Body of pancreas (tissue), 4 donors: Measurements from ENCODE around the gene PACRG. TPM values are rescaled to one million over a fixed set of nuclear protein-coding genes. Genes with fewer than 3 reads are reported as not detected.

Experiments
- ATAC-seq: fragments of 150-250 bp; one replicate; pipeline ENCODE4 v1.9.1; 2016
- DNase-seq, 4 donors: peaks; one replicate each; pipeline ENCODE4 v3.0.0-alpha.2; 2019
- H3K27ac ChIP-seq, 4 donors: fragments of 200-600 bp; sonication (generic); 1 replicate in 3 of 4; 2 replicates in 1 of 4; pipeline versions ENCODE4 v1.5.1 to v1.6.1; 2016 to 2019; ENCODE audit warnings: mild to moderate bottlenecking in 1 of 4, mixed read lengths in 1 of 4, moderate library complexity in 1 of 4
- H3K27me3 ChIP-seq, 2 donors: fragments of 200-600 bp; sonication (generic); one replicate each; pipeline ENCODE4 v1.6.0; 2016; ENCODE audit warnings: mild to moderate bottlenecking in 1 of 2
- H3K36me3 ChIP-seq, 2 donors: fragments of 200-600 bp; sonication (generic); replicated peaks in 1 of 2; 2 replicates each; pipeline ENCODE4 v1.5.1; 2016; ENCODE audit warnings: low read depth in 2 of 2; ENCODE audit not compliant: insufficient read depth in 1 of 2
- H3K4me1 ChIP-seq: fragments of 200-600 bp; sonication (generic); one replicate; pipeline ENCODE4 v1.6.0; 2016
- H3K4me3 ChIP-seq, 2 donors: fragments of 200-600 bp; sonication (generic); 1 replicate in 1 of 2; 2 replicates in 1 of 2; pipeline ENCODE4 v1.5.1; 2016 to 2019
- H3K9me3 ChIP-seq, 3 donors: fragments of 200-600 bp; sonication (generic); 1 replicate in 2 of 3; 2 replicates in 1 of 3; pipeline ENCODE4 v1.5.1; 2016
- POLR2A ChIP-seq, 3 donors: fragments of 450-650 bp; IDR thresholded peaks; one replicate each; pipeline ENCODE4 v1.6.1; 2016; ENCODE audit warnings: antibody characterized with exemption in 3 of 3, mild to moderate bottlenecking in 2 of 3
- WGBS, 2 donors: methylation state at CpG; one replicate each; pipeline ENCODE4 v1.1.5; 2017; 5-methylcytosine and 5-hydroxymethylcytosine counted together
- intact Hi-C: fragments of 100-400 bp; cut with DNase I; formaldehyde crosslinking; loops from one replicate; pipeline ENCODE4 v1.15.1; 2023
- total RNA-seq, 2 donors: library from RNA; depleted of rRNA; stranded (reverse); fragments of >200 nt; gene quantifications; one replicate each; pipeline ENCODE4 v1.1.0, GENCODE V29; 2016
- TF ChIP-seq, protein P1 (sequence below), 7 experiments: fragments of 450-650 bp in 4 of 7; fragments of 200-600 bp in 3 of 7; sonication (generic) in 3 of 7; IDR thresholded peaks; one replicate each; pipeline ENCODE4 v1.5.1; 2016 to 2019; ENCODE audit warnings: antibody characterized with exemption in 7 of 7

PACRG gene
- total RNA-seq, 2 donors from 2014 or later: 7.8 to 10.9 TPM

DNA sequence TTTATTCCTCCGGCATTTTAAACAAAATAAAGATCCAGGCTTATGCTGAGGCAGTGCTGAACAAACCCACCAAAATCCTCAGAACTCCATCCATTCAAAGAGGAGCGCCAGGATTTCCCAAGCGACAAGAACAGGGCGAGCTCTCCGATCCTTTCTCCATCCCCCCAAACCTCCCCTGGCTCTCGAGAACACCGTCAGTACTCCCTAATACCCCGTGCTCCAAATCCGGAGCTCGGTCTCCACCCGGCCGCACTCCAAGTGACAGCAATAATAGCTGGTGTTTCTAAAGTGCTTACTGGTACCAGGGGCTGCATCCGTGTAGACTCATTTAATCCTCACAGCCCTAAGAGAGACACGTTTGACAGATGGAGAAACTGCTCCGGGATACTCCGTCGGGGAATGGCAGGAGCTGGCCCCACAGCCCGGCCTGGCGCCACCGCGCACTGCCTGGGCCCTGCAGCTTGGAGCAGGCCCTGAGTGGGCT is 409.7 kb downstream of the PACRG start:
- ATAC-seq: no peak
- WGBS, 2 donors: 90 to 91% methylated on average over 18 to 21 of the region's 21 CpGs
- no peak overlapping the region for H3K4me3 ChIP-seq
- H3K27me3 ChIP-seq: no peaks in the 10 kb centered on the region
- no peaks in the 10 kb centered on the region for H3K9me3 ChIP-seq
- no peaks in the 10 kb centered on the region for H3K36me3 ChIP-seq
- intact Hi-C loops: no loop called here
- H3K27ac ChIP-seq: no peak overlapping the region
- TF ChIP-seq, protein P1, sequence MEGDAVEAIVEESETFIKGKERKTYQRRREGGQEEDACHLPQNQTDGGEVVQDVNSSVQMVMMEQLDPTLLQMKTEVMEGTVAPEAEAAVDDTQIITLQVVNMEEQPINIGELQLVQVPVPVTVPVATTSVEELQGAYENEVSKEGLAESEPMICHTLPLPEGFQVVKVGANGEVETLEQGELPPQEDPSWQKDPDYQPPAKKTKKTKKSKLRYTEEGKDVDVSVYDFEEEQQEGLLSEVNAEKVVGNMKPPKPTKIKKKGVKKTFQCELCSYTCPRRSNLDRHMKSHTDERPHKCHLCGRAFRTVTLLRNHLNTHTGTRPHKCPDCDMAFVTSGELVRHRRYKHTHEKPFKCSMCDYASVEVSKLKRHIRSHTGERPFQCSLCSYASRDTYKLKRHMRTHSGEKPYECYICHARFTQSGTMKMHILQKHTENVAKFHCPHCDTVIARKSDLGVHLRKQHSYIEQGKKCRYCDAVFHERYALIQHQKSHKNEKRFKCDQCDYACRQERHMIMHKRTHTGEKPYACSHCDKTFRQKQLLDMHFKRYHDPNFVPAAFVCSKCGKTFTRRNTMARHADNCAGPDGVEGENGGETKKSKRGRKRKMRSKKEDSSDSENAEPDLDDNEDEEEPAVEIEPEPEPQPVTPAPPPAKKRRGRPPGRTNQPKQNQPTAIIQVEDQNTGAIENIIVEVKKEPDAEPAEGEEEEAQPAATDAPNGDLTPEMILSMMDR (IDR thresholded peaks at IDR 0.05): no peak
- H3K4me1 ChIP-seq: no peaks in the 10 kb centered on the region
- DNase-seq: no peak

GRCh38 chr6:163146036-163146435 is 418.3 kb downstream of the PACRG start:
- DNase-seq: no peak
- H3K27ac ChIP-seq: no peak overlapping the region
- H3K36me3 ChIP-seq: no peaks in the 10 kb centered on the region
- no peak for ATAC-seq
- TF ChIP-seq POLR2A (IDR thresholded peaks at IDR 0.05): no peak
- TF ChIP-seq, protein P1 (IDR thresholded peaks at IDR 0.05): no peak
- WGBS, 2 donors: 64 to 65% methylated on average over 4 of the region's 4 CpGs
- intact Hi-C loops: no loop called here
- H3K4me1 ChIP-seq: no peaks in the 10 kb centered on the region
- H3K27me3 ChIP-seq: no peaks in the 10 kb centered on the region
- no peaks in the 10 kb centered on the region for H3K9me3 ChIP-seq
- H3K4me3 ChIP-seq: no peak overlapping the region

DNA sequence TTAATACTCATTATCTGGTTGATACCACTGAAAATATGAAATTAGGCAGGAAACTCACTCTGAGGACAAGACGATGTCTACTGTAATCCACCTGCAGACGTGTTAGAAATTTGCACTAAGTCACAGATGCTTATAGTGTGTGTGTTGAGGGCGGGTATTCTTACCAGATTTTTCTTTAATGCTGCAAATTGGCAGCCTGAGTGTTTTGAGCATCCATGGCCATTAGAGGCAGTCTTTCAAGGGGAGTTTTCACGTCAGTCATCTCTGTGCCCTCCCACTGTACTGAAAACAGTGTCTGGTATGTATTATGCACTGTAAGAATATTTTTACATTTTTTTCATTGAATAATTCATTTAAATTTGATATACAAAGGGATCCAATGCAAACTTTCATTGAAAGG is 420.2 kb downstream of the PACRG start:
- ATAC-seq (no peak), DNase-seq (no peak)
- 59 to 67% methylated on average over 4 of the region's 4 CpGs for WGBS, 2 donors
- H3K4me1 ChIP-seq: no peaks in the 10 kb centered on the region
- H3K27me3 ChIP-seq: no peaks in the 10 kb centered on the region
- H3K4me3 ChIP-seq: no peak overlapping the region
- H3K36me3 ChIP-seq: no peaks in the 10 kb centered on the region
- H3K27ac ChIP-seq: no peak overlapping the region
- H3K9me3 ChIP-seq: no peaks in the 10 kb centered on the region
- no peak for TF ChIP-seq POLR2A (IDR thresholded peaks at IDR 0.05)
- TF ChIP-seq, protein P1 (IDR thresholded peaks at IDR 0.05): no peak
- intact Hi-C loops: no loop called here

DNA sequence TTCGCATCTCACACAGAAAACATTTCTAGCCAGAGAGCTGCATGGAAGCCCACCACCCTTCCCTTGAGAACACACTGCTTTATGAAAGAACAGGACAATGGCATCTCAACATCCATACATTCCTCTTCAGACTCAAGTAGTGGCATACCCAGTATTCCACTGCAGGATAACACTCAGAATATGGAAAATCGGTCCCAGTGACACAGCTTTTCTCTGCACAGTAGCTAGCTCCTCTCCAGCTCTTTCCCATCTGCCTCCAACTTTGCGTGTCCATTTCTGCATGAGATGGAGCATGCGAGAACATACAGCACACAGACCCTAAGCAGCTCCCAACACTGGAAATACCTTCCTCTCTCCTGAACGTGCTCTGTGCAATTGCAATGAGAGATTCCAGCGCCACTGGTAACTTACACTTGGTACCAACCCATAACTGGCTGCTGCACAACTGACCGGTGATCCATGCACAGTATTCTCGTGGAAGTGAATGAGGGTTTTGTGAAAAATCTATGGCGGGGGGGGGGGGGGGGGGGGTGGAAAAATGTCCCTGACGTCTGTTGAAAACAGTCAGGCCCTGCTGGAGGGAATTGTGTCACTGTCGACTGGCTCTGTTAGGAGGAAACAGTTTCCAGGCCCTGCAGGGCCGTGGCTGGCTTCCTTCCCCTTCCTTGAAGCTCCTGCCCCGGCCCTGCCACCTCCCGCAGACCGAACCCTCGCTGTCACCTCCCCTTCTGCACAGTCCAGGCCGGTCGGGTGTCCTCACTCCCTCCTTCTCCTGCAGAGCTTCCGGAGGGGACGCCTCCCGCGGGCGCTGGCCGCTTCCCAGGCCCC is 420.9 kb downstream of the PACRG start:
- DNase-seq (no peak), ATAC-seq (no peak)
- 65 to 84% methylated on average over 24 of the region's 24 CpGs for WGBS, 2 donors
- Histone ChIP-seq H3K9me3 (no peaks in the 10 kb centered on the region), H3K27me3 (no peaks in the 10 kb centered on the region), H3K4me3 (no peak overlapping the region), H3K27ac (no peak overlapping the region), H3K36me3 (no peaks in the 10 kb centered on the region), H3K4me1 (no peaks in the 10 kb centered on the region)
- TF ChIP-seq, protein P1 (IDR thresholded peaks at IDR 0.05): no peak
- TF ChIP-seq POLR2A (IDR thresholded peaks at IDR 0.05): no peak
- intact Hi-C loops: no loop called here
